ENCODE data around the gene OGFOD1. TPM values are rescaled to one million over a fixed set of nuclear protein-coding genes. Genes with fewer than 3 reads are reported as not detected.

OGFOD1 gene
- total and polyA plus RNA-seq, 5 donors from 2014 or later = 22.7 to 96.4 (median 82.8) TPM

DNA sequence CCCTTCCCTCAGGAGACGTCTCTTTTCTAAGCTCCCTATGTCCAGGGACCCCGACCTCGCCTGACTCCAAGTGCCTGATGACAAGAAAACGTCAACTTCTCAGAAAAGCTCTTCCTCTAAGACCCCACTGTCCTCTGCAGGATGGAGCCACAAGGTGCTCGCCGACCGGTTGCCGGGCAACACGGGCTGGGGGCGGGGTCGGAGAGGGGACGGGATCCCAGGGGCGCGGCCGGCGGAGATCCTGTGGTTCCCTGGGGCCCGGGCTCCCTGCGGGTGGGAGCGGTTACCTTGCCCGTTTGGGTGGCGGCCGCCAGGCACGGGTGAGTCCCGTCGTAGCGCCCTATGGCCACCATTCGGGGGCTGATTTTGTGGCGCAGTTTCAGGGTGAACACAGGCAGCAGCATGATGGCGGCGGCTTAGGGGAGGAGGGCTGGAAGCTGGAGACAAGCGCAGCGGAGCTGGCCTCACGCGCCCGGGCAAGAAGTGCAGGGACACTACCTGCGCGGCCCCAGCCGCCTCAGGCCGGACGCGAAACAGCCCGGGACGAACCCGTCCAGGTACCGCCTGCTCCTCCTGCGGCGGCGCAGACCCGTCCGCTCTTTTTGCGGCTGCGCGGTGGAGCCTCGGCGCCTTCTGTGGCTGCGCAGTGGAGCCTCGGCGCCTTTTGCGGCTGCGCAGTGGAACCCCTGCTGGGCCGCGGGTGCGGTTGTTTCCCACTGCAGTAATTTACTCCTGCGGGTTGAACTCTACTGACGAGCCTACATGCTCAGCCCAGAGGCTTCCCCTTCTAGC, 68.3 kb downstream of the OGFOD1 start, which contains the start of gene BBS2:
TSS of gene BBS2 (minus strand) at position 566 of the 792 bp plus-strand sequence. CDS start at position 404, 162 bp downstream.
- peaks cover 28% of the 10 kb centered on the region for H3K4me1 ChIP-seq (ENCODE audit: control insufficient read depth, insufficient read depth, low read length, poor library complexity, severe bottlenecking)
- Mint-ChIP-seq H3K4me3 (peak within 1 kb of the TSS; percentile 86 to 90 (median 88)), H3K4me1 (peaks cover 14 to 53% (median 34%) of the 10 kb centered on the region in 4 donors), H3K27ac (peak within 1 kb of the TSS; percentile 87 to 91 (median 90)), H3K36me3 (no peaks in the 10 kb centered on the region), H3K27me3 (no peaks in the 10 kb centered on the region), H3K9me3 (peaks cover 0 to 2% (median 0%) of the 10 kb centered on the region in 7 donors)
- no peaks in the 10 kb centered on the region for H3K27me3 ChIP-seq (ENCODE audit: control insufficient read depth, insufficient read depth, low read length)
- DNase-seq (peak; percentile 85 to 92 (median 90)), ATAC-seq (ENCODE audit: low read depth in 2 of 2) (peak; percentile 77 to 82)
- no peaks in the 10 kb centered on the region for H3K36me3 ChIP-seq (ENCODE audit: control insufficient read depth, insufficient read depth, low read length)
- peak within 1 kb of the TSS; percentile 80 for H3K27ac ChIP-seq (ENCODE audit: insufficient read depth, low read length, poor library complexity, severe bottlenecking)
- H3K9me3 ChIP-seq (ENCODE audit: control insufficient read depth in 2 of 2, low read length in 2 of 2) = no peaks in the 10 kb centered on the region
- peak within 1 kb of the TSS; percentile 79 for H3K4me3 ChIP-seq (ENCODE audit: low read depth, low read length)

GRCh38 chr16:56520251-56520577, 68.9 kb downstream of the OGFOD1 start:
- H3K4me1 ChIP-seq (ENCODE audit: control insufficient read depth, insufficient read depth, low read length, poor library complexity, severe bottlenecking) = peaks cover 28% of the 10 kb centered on the region
- H3K36me3 ChIP-seq (ENCODE audit: control insufficient read depth, insufficient read depth, low read length) = no peaks in the 10 kb centered on the region
- H3K27me3 ChIP-seq (ENCODE audit: control insufficient read depth, insufficient read depth, low read length) = no peaks in the 10 kb centered on the region
- H3K4me1 Mint-ChIP-seq = peaks cover 9 to 47% (median 28%) of the 10 kb centered on the region in 4 donors
- no peaks in the 10 kb centered on the region for H3K9me3 ChIP-seq (ENCODE audit: control insufficient read depth in 2 of 2, low read length in 2 of 2)
- ATAC-seq (ENCODE audit: low read depth in 2 of 2) (no peak), DNase-seq (no peak)
- H3K4me3 Mint-ChIP-seq = peak overlapping the region; percentile 86 to 90 (median 88)
- peak overlapping the region; percentile 87 to 90 (median 89) for H3K27ac Mint-ChIP-seq
- peak overlapping the region; percentile 80 for H3K27ac ChIP-seq (ENCODE audit: insufficient read depth, low read length, poor library complexity, severe bottlenecking)
- H3K36me3 Mint-ChIP-seq = no peaks in the 10 kb centered on the region
- peak overlapping the region; percentile 69 for H3K4me3 ChIP-seq (ENCODE audit: low read depth, low read length)
- peaks cover 0 to 2% (median 0%) of the 10 kb centered on the region in 7 donors for H3K9me3 Mint-ChIP-seq
- H3K27me3 Mint-ChIP-seq = no peaks in the 10 kb centered on the region

DNA sequence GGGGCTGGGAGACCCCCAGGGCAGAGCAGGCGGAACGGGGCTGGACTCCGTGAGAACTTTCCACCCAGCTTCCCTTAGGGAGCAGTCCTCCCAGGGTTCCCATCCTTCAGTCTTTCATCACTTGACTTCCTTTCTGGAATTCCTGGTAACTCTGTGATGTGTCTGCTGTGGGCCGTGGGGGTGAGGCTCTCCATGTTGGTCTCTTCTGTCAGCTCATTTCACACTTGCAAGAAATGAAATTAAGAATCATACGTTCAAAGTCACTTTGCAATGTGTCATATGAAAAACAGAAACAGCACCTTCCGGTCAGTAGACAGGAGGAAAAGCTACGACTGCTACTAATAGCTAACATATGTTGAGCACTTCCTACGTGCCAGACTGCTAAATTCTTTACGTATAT, 73.9 kb downstream of the OGFOD1 start:
- H3K27ac Mint-ChIP-seq = no peak overlapping the region
- Histone ChIP-seq H3K27me3 (ENCODE audit: control insufficient read depth, insufficient read depth, low read length) (peaks cover 2% of the 10 kb centered on the region), H3K36me3 (ENCODE audit: control insufficient read depth, insufficient read depth, low read length) (no peaks in the 10 kb centered on the region), H3K4me3 (ENCODE audit: low read depth, low read length) (no peak overlapping the region), H3K27ac (ENCODE audit: insufficient read depth, low read length, poor library complexity, severe bottlenecking) (no peak overlapping the region), H3K9me3 (ENCODE audit: control insufficient read depth in 2 of 2, low read length in 2 of 2) (no peaks in the 10 kb centered on the region), H3K4me1 (ENCODE audit: control insufficient read depth, insufficient read depth, low read length, poor library complexity, severe bottlenecking) (peaks cover 4% of the 10 kb centered on the region)
- no peak for ATAC-seq (ENCODE audit: low read depth in 2 of 2)
- no peaks in the 10 kb centered on the region for H3K36me3 Mint-ChIP-seq
- H3K27me3 Mint-ChIP-seq = peaks cover 12% of the 10 kb centered on the region
- no peak for DNase-seq
- peaks cover 0 to 3% (median 0%) of the 10 kb centered on the region in 7 donors for H3K9me3 Mint-ChIP-seq
- no peak overlapping the region for H3K4me3 Mint-ChIP-seq
- H3K4me1 Mint-ChIP-seq = peaks cover 5 to 6% (median 6%) of the 10 kb centered on the region in 4 donors

Other genes with a start within 250 kb of the OGFOD1 start
- 77.3 TPM for gene AMFR, start 26.0 kb upstream of the OGFOD1 start, total RNA-seq
- gene AMFR, start 26.0 kb upstream of the OGFOD1 start, polyA plus RNA-seq = 10 to 100 TPM; 21.1 to 60.4 (median 44.0) TPM
- gene NUDT21, start 222 bp upstream of the OGFOD1 start, total RNA-seq = 111 TPM
- gene NUDT21, start 222 bp upstream of the OGFOD1 start, polyA plus RNA-seq = 100 to 1,000 TPM in 3 of 4 donors, 10 to 100 TPM in 1; 91.9 to 128 (median 104) TPM
- gene BBS2, start 68.5 kb downstream of the OGFOD1 start, total RNA-seq = 46.5 TPM
- 10 to 100 TPM; 24.8 to 39.2 (median 33.6) TPM for gene BBS2, start 68.5 kb downstream of the OGFOD1 start, polyA plus RNA-seq
- gene MT4, start 113.5 kb downstream of the OGFOD1 start, total RNA-seq = not detected
- not detected for gene MT4, start 113.5 kb downstream of the OGFOD1 start, polyA plus RNA-seq
- gene MT3, start 138.0 kb downstream of the OGFOD1 start, total RNA-seq = not detected
- 1 to 10 TPM in 1 of 4 donors, not detected in 3; 1.2 TPM for gene MT3, start 138.0 kb downstream of the OGFOD1 start, polyA plus RNA-seq
- 110 TPM for gene MT2A, start 157.0 kb downstream of the OGFOD1 start, total RNA-seq
- gene MT2A, start 157.0 kb downstream of the OGFOD1 start, polyA plus RNA-seq = 100 to 1,000 TPM; 103 to 444 (median 261) TPM
- 10.4 TPM for gene MT1E, start 174.2 kb downstream of the OGFOD1 start, total RNA-seq
- gene MT1E, start 174.2 kb downstream of the OGFOD1 start, polyA plus RNA-seq = 10 to 100 TPM in 3 of 4 donors, 1 to 10 TPM in 1; 5.6 to 86.9 (median 24.7) TPM
- gene MT1M, start 181.1 kb downstream of the OGFOD1 start, total RNA-seq = not detected
- gene MT1M, start 181.1 kb downstream of the OGFOD1 start, polyA plus RNA-seq = not detected
- gene MT1A, start 187.1 kb downstream of the OGFOD1 start, total RNA-seq = not detected
- not detected for gene MT1A, start 187.1 kb downstream of the OGFOD1 start, polyA plus RNA-seq
- gene MT1B, start 200.3 kb downstream of the OGFOD1 start, total RNA-seq = not detected
- not detected for gene MT1B, start 200.3 kb downstream of the OGFOD1 start, polyA plus RNA-seq
- 6.8 TPM for gene MT1F, start 206.4 kb downstream of the OGFOD1 start, total RNA-seq
- gene MT1F, start 206.4 kb downstream of the OGFOD1 start, polyA plus RNA-seq = 10 to 100 TPM; 26.0 to 88.5 (median 37.1) TPM
- not detected for gene MT1G, start 216.5 kb downstream of the OGFOD1 start, total RNA-seq
- not detected for gene MT1G, start 216.5 kb downstream of the OGFOD1 start, polyA plus RNA-seq
- not detected for gene MT1H, start 218.3 kb downstream of the OGFOD1 start, total RNA-seq
- gene MT1H, start 218.3 kb downstream of the OGFOD1 start, polyA plus RNA-seq = not detected
- gene MT1X, start 230.9 kb downstream of the OGFOD1 start, total RNA-seq = 20.2 TPM
- 100 to 1,000 TPM; 125 to 231 (median 159) TPM for gene MT1X, start 230.9 kb downstream of the OGFOD1 start, polyA plus RNA-seq

Measured in CD4-positive, CD25-positive, alpha-beta regulatory T cell (primary cell).